ENCODE measurements around the gene ARPC5. TPM values are rescaled to one million over a fixed set of nuclear protein-coding genes. Genes with fewer than 3 reads are reported as not detected.
A peak's percentile ranks its signal among the peaks of the same experiment; 100 is the strongest.
"Not testable (repeated sequence)": the region's sequence is repeated elsewhere in the genome, so short reads cannot be mapped to it uniquely, and the experiment has no call there.

The ARPC5 gene
- total RNA-seq, 2 donors from 2014 or later, result 39.2 to 47.0 TPM

- H3K4me1 ChIP-seq, result peaks cover 0 to 65% of the 10 kb centered on the region in 2 donors
- peaks cover 50% of the 10 kb centered on the region for H3K36me3 ChIP-seq
These were observed 7.0 kb downstream of the ARPC5 start for GRCh38 chr1:183628537-183628936.

DNA sequence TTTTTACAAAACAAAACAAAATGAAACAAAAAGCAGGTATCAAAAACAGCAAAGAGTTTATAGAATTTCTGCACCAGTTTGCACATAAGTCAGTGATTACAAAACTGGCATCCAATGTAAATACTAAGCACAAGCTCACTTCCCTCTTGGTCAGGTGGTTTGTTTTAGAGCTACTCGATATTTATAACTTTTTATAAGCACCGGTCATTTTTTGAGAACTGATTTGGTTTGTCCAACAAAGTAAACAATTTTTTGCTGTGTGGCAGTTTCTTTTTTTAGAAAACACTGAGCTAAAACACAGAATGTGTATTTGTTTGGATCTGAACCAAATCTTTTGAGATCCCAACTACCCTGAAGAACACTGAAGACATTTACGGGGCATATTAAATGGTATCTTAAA, 9.3 kb downstream of the ARPC5 start:
- Histone ChIP-seq H3K4me1 (peaks cover 0 to 59% of the 10 kb centered on the region in 2 donors), H3K27ac (peak overlapping the region in 1 of 2 donors; percentile 40), H3K36me3 (peaks cover 50% of the 10 kb centered on the region)
- not testable (repeated sequence) for DNase-seq (ENCODE audit: low spot score); H3K4me3 ChIP-seq; H3K9me3 ChIP-seq; H3K27me3 ChIP-seq

More at GRCh38 chr1:183628537-183628936, 7.0 kb downstream of the ARPC5 start:
- Histone ChIP-seq H3K27me3 (no peaks in the 10 kb centered on the region), H3K27ac (no peak overlapping the region), H3K4me3 (no peak overlapping the region), H3K9me3 (no peaks in the 10 kb centered on the region)
- TF ChIP-seq, protein P1, sequence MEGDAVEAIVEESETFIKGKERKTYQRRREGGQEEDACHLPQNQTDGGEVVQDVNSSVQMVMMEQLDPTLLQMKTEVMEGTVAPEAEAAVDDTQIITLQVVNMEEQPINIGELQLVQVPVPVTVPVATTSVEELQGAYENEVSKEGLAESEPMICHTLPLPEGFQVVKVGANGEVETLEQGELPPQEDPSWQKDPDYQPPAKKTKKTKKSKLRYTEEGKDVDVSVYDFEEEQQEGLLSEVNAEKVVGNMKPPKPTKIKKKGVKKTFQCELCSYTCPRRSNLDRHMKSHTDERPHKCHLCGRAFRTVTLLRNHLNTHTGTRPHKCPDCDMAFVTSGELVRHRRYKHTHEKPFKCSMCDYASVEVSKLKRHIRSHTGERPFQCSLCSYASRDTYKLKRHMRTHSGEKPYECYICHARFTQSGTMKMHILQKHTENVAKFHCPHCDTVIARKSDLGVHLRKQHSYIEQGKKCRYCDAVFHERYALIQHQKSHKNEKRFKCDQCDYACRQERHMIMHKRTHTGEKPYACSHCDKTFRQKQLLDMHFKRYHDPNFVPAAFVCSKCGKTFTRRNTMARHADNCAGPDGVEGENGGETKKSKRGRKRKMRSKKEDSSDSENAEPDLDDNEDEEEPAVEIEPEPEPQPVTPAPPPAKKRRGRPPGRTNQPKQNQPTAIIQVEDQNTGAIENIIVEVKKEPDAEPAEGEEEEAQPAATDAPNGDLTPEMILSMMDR (IDR thresholded peaks at IDR 0.05), result no peak
- DNase-seq (ENCODE audit: low spot score), result no peak

DNA sequence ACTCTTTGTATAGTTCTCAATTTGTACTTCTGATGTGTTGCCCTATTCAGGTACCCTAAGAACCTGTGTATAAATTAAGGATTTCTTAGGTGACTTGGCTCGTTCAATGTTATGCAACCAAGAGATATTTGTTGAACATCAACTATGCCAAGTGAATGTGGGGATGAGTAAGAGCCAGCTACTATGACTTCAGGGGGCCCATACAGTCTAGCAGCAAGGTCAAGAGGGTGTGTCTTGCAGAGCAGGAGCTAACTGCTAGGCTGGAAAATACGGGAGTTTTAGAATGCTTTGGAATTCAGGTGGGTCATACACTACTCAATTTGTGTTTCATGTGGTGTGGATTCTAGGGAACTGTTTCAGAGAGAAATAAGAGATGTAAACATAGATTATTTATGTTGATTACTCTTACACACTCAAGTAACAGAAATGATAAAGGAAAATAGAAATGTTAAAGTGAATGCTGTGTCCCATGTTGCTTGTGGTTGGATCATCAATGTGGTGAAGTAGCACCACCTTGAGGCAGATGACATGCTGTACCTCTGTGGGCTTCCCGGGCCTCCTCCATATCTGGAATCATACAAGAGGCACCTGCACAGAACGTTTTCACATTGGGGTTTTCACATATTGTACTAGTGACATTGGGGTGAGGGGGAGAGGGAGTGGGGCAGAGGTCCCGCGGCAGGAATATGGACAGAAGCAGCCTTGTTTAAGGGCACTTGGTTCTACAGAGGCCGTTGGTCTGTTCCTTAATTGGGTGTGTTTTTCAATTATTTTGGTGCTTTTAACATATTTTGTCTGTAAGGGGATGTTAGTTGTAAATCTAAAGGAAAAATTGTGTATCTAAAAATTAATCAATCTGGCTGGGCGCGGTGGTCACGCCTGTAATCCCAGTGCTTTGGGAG, 12.4 kb downstream of the ARPC5 start:
- Histone ChIP-seq H3K27ac (no peak overlapping the region), H3K4me3 (no peak overlapping the region), H3K4me1 (peaks cover 0 to 39% of the 10 kb centered on the region in 2 donors), H3K36me3 (peaks cover 23% of the 10 kb centered on the region), H3K9me3 (no peaks in the 10 kb centered on the region), H3K27me3 (no peaks in the 10 kb centered on the region)
- no peak for DNase-seq (ENCODE audit: low spot score)
- TF ChIP-seq, protein P1 (IDR thresholded peaks at IDR 0.05), result peak in 1 of 2 donors; percentile 73

- TF ChIP-seq, protein P1 (IDR thresholded peaks at IDR 0.05), result no peak
- Histone ChIP-seq H3K4me1 (peaks cover 0 to 33% of the 10 kb centered on the region in 2 donors), H3K27ac (no peak overlapping the region), H3K4me3 (no peak overlapping the region), H3K27me3 (no peaks in the 10 kb centered on the region), H3K36me3 (peaks cover 17% of the 10 kb centered on the region), H3K9me3 (no peaks in the 10 kb centered on the region)
- DNase-seq (ENCODE audit: low spot score), result no peak
These were observed 13.6 kb downstream of the ARPC5 start for GRCh38 chr1:183622013-183622412.

DNA sequence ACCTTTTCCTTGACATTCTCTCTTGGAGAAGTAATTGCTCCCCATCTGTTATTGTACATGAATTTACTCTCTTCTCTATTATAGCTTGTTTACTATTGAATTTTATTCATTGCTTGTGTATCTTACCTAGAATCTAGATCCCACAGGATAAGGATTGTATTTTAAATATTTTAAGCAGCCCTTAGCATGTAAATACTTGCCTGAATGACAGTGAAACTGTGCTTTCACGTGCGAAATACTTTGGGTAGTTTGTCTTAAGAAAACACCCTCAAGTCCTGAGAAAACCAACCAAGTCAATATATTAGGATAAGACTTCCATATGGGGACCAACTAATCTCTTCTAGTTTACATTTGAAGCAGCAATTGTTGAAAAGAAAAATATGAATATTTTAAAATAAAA, 15.3 kb downstream of the ARPC5 start:
- H3K27ac ChIP-seq, result no peak overlapping the region
- H3K27me3 ChIP-seq, result no peaks in the 10 kb centered on the region
- DNase-seq (ENCODE audit: low spot score), result no peak
- H3K9me3 ChIP-seq, result no peaks in the 10 kb centered on the region
- H3K4me3 ChIP-seq, result no peak overlapping the region
- peaks cover 8% of the 10 kb centered on the region for H3K36me3 ChIP-seq
- TF ChIP-seq, protein P1 (IDR thresholded peaks at IDR 0.05), result no peak
- peaks cover 0 to 17% of the 10 kb centered on the region in 2 donors for H3K4me1 ChIP-seq

DNA sequence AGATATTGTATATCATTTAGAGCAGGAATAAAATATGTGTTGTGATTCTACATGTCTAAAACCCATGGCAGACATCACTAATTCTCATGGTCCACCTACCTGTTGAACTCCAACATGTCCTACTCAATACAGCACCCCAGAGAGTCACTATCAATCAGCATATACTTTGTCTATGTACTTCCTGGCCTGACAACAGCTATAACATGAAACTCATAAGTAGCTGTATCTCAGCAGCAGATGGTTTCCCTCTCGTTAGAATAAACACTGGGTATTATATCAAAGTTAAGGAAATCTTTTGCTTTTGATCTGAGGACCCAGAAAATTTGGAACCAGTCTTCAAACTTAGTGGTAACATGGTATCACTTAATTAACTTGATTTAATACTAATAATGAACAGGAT, 15.8 kb downstream of the ARPC5 start:
- Histone ChIP-seq H3K36me3 (peaks cover 4% of the 10 kb centered on the region), H3K4me3 (no peak overlapping the region), H3K27me3 (no peaks in the 10 kb centered on the region), H3K9me3 (no peaks in the 10 kb centered on the region), H3K4me1 (peaks cover 0 to 16% of the 10 kb centered on the region in 2 donors), H3K27ac (no peak overlapping the region)
- TF ChIP-seq, protein P1 (IDR thresholded peaks at IDR 0.05), result no peak
- no peak for DNase-seq (ENCODE audit: low spot score)

DNA sequence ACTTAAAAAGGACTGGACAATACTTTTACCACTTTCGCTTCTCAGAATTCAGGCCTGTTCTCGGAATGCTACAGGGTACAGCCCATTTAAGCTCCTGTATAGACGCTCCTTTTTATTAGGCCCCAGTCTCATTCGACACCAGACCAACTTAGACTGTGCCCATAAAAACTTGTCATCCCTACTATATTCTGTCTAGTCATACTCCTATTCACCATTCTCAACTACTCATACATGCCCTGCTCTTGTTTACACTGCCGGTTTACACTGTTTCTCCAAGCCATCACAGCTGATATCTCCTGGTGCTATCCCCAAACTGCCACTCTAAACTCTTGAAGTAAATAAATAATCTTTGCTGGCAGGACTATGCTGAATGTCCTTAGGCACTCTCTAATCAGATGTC, 17.4 kb downstream of the ARPC5 start:
- H3K4me3 ChIP-seq; H3K9me3 ChIP-seq; H3K36me3 ChIP-seq; H3K27me3 ChIP-seq; DNase-seq (ENCODE audit: low spot score); H3K27ac ChIP-seq: not testable (repeated sequence)
- peaks cover 0 to 14% of the 10 kb centered on the region in 2 donors for H3K4me1 ChIP-seq

DNA sequence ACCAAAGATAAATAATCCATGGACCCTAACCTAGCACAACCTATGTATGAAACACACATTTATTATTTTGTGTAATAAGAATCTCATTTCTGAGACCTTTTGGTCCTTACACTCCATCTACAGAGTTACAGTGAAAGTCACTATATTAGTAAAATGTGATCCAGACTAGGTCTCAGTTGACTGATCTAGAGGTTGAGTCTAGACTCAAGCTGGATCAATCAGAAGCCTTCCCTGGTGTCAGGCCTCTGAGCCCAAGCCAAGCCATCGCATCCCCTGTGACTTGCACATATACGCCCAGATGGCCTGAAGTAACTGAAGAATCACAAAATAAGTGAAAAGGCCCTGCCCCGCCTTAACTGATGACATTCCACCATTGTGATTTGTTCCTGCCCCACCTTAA, 22.6 kb downstream of the ARPC5 start:
- not testable (repeated sequence) for H3K9me3 ChIP-seq; DNase-seq (ENCODE audit: low spot score); H3K4me3 ChIP-seq; H3K27me3 ChIP-seq; H3K36me3 ChIP-seq; H3K27ac ChIP-seq
- H3K4me1 ChIP-seq, result peaks cover 0 to 27% of the 10 kb centered on the region in 2 donors

All from right atrium auricular region (tissue), 2 donors.